Lung (tissue), 12 donors: Measurements from ENCODE around the gene KRT86. TPM values are rescaled to one million over a fixed set of nuclear protein-coding genes. Genes with fewer than 3 reads are reported as not detected.
A peak's percentile ranks its signal among the peaks of the same experiment; 100 is the strongest.

Experiments used
- ATAC-seq: fragments of 200-7000 bp; cut with Tn5 transposase; one replicate; pipeline ENCODE4 v1.9.1; 2020; ENCODE audit warnings: moderate number of reproducible peaks; ENCODE audit not compliant: insufficient read depth, low FRiP score
- DNase-seq, 3 donors: peaks; one replicate each; pipeline ENCODE4 v3.0.0-alpha.2; 2013 to 2017
- H3K27ac ChIP-seq, 2 donors: one replicate each; pipeline ENCODE4 v1.5.1; 2013; ENCODE audit warnings: mild to moderate bottlenecking in 2 of 2, moderate library complexity in 2 of 2, control low read depth in 1 of 2, inconsistent platforms in 1 of 2, low read depth in 1 of 2, low read length in 1 of 2
- H3K27me3 ChIP-seq, 3 donors: one replicate each; pipeline ENCODE4 v1.5.1; 2013; ENCODE audit warnings: low read length in 2 of 3; ENCODE audit not compliant: control insufficient read depth in 3 of 3, insufficient read depth in 3 of 3
- H3K36me3 ChIP-seq, 4 donors: one replicate each; pipeline ENCODE4 v1.5.1; 2013; ENCODE audit warnings: low read length in 4 of 4, mild to moderate bottlenecking in 1 of 4, moderate library complexity in 1 of 4; ENCODE audit not compliant: control insufficient read depth in 4 of 4, insufficient read depth in 4 of 4
- H3K4me1 ChIP-seq, 5 donors: one replicate each; pipeline ENCODE4 v1.5.1; 2013; ENCODE audit warnings: low read length in 5 of 5, mild to moderate bottlenecking in 2 of 5, moderate library complexity in 1 of 5; ENCODE audit not compliant: control insufficient read depth in 5 of 5, insufficient read depth in 5 of 5
- H3K4me3 ChIP-seq: one replicate; pipeline ENCODE4 v1.5.1; 2013; ENCODE audit warnings: mild to moderate bottlenecking, control low read depth, moderate library complexity
- H3K9ac ChIP-seq, 2 donors: one replicate each; pipeline ENCODE4 v1.5.1; 2013; ENCODE audit warnings: low read length in 2 of 2, control low read depth in 1 of 2; ENCODE audit not compliant: insufficient read depth in 1 of 2
- H3K9me3 ChIP-seq, 4 donors: one replicate each; pipeline ENCODE4 v1.5.1; 2013; ENCODE audit warnings: low read length in 3 of 4, mild to moderate bottlenecking in 1 of 4, moderate library complexity in 1 of 4; ENCODE audit not compliant: control insufficient read depth in 4 of 4, insufficient read depth in 3 of 4
- CTCF ChIP-seq: IDR thresholded peaks from 2 replicates; pipeline ENCODE4 v1.5.1; 2012; ENCODE audit warnings: mild to moderate bottlenecking; ENCODE audit errors: control extremely low read depth, extremely low read depth
- WGBS, 2 donors: extraction: QIAGEN DNeasy Blood & Tissue Kit; methylation state at CpG; one replicate each; pipeline ENCODE4 v1.1.7; 2013; 5-methylcytosine and 5-hydroxymethylcytosine counted together
- polyA plus RNA-seq, 2 donors: library from polyadenylated mRNA; stranded (reverse); fragments of 200-250 nt; gene quantifications; one replicate each; pipeline ENCODE4 v1.2.1, GENCODE V29; 2013
- total RNA-seq, 2 donors: library from RNA; depleted of rRNA in 1 of 2; stranded (reverse); fragments of >200 nt in 1 of 2; gene quantifications; one replicate each; pipeline ENCODE4 v1.2.1, GENCODE V29; 2014 to 2021
- donor health status: control.
- donor health status: control.
- donor health status: Bipolar disorder and iron deficiency.
- donor health status: healthy.
- donor health status: DM: yes; HTN: yes; CAD: no.

KRT86 gene
- total and polyA plus RNA-seq, 4 donors = 0.11 to 1.1 (median 0.31) TPM; not detected in 1

- Histone ChIP-seq H3K27me3 (peaks cover 0 to 3% (median 0%) of the 10 kb centered on the region in 3 donors), H3K4me1 (peaks cover 0 to 14% (median 2%) of the 10 kb centered on the region in 5 donors), H3K9me3 (no peaks in the 10 kb centered on the region), H3K9ac (no peak overlapping the region), H3K27ac (peak overlapping the region in 1 of 2 donors; percentile 65), H3K36me3 (peaks cover 0 to 5% (median 0%) of the 10 kb centered on the region in 4 donors), H3K4me3 (no peak overlapping the region)
- no peak for ATAC-seq
- 66 to 77% methylated on average over 5 of the region's 5 CpGs for WGBS, 2 donors
- no peak for DNase-seq
- no peak for TF ChIP-seq CTCF
These were observed 31.1 kb upstream of the KRT86 start for GRCh38 chr12:52243259-52243855.

DNA sequence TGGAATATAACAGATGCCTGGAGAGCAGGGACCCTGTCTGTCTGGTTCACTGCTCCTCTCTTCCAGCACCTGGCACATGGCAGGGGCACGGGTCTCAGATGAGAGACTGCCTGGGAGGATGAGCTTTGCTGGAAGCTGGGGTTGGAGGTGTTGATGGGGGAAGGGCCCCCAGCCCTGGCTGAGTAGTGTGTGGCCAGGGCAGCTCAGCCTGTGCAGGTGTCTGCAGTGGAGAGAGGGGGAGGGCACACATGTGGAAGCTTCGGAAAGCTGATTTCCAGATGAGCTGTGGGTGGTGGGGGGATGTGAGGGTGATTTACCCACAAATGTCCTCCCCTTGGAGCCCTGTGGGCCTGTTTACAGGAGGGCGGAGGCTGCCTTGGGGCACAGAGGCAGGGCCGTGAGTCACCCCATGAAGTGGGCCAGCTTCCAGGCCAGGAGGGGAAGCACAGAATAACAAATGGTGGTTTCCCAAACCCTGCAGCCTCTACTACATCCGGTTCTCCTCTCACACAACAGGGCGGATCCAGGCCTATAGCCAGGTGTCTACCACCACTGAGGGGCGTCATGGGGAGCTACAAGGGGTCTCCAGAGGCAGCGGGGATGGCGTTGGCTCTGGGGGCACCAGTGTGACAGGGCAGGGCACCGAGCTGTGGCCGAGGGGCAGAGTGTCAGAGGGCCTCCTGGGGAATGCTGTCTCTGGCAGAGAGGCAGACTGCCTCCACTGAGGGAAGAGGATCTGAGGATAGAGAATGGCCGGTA, 30.4 kb upstream of the KRT86 start:
- Histone ChIP-seq H3K9ac (no peak overlapping the region), H3K9me3 (no peaks in the 10 kb centered on the region), H3K4me1 (peaks cover 0 to 14% (median 2%) of the 10 kb centered on the region in 5 donors), H3K27ac (peak overlapping the region in 1 of 2 donors; percentile 71), H3K36me3 (peaks cover 0 to 5% (median 0%) of the 10 kb centered on the region in 4 donors), H3K4me3 (no peak overlapping the region), H3K27me3 (peaks cover 0 to 8% (median 5%) of the 10 kb centered on the region in 3 donors)
- DNase-seq = no peak
- peak; percentile 73 for ATAC-seq
- no peak for TF ChIP-seq CTCF
- WGBS, 2 donors = 31 to 32% methylated on average over 12 of the region's 12 CpGs

DNA sequence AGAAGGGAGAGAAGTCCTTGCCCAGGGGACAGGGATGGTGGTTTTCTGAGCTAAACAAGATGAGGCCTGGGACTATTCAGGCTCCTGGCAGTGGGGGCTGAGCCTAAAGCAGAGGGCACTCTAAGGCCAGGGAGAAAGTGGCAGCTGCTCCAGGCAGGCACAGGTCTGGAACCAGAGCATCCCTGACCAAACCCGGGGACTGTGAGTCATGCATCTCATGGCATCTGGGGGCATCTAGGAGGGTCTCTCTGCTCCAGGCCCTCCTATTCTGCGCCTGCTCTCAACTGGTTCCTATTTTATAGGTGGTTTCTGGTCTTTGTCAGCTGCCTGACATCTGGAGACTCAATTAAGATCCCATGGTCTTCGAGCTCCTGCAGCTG, 29.8 kb upstream of the KRT86 start:
- peaks cover 0 to 14% (median 2%) of the 10 kb centered on the region in 5 donors for H3K4me1 ChIP-seq
- ATAC-seq = no peak
- peak overlapping the region in 1 of 2 donors; percentile 71 for H3K27ac ChIP-seq
- H3K9me3 ChIP-seq = no peaks in the 10 kb centered on the region
- H3K27me3 ChIP-seq = peaks cover 0 to 13% (median 9%) of the 10 kb centered on the region in 3 donors
- no peak for TF ChIP-seq CTCF
- H3K4me3 ChIP-seq = no peak overlapping the region
- no peak overlapping the region for H3K9ac ChIP-seq
- DNase-seq = no peak
- peaks cover 0 to 5% (median 0%) of the 10 kb centered on the region in 4 donors for H3K36me3 ChIP-seq
- 66 to 75% methylated on average over 3 of the region's 3 CpGs for WGBS, 2 donors
